Fibroblast of lung (primary cell): Measurements from ENCODE around the gene PTPMT1. TPM values are rescaled to one million over a fixed set of nuclear protein-coding genes. Genes with fewer than 3 reads are reported as not detected.

Experiments used
- DNase-seq, 2 donors: peaks; one replicate each; pipeline versions ENCODE4 v3.0.0 to v3.0.0-alpha.2; 2010; ENCODE audit warnings: low read depth in 2 of 2
- H2AFZ ChIP-seq: 2 replicates; pipeline ENCODE4 v1.5.1; 2012; ENCODE audit warnings: low read length, control low read depth, inconsistent platforms
- H3K27ac ChIP-seq: 2 replicates; pipeline ENCODE4 v1.5.1; 2011; ENCODE audit warnings: low read length, control low read depth; ENCODE audit not compliant: insufficient read depth
- H3K27me3 ChIP-seq: 2 replicates; pipeline ENCODE4 v1.5.1; 2011; ENCODE audit warnings: mild to moderate bottlenecking, low read length; ENCODE audit not compliant: control insufficient read depth, insufficient read depth
- H3K36me3 ChIP-seq: 2 replicates; pipeline ENCODE4 v1.5.1; 2011; ENCODE audit warnings: low read length; ENCODE audit not compliant: control insufficient read depth, insufficient read depth
- H3K4me1 ChIP-seq: 2 replicates; pipeline ENCODE4 v1.5.1; 2011; ENCODE audit warnings: low read length; ENCODE audit not compliant: control insufficient read depth, insufficient read depth; ENCODE audit errors: extremely low read depth
- H3K4me2 ChIP-seq: 2 replicates; pipeline ENCODE4 v1.5.1; 2011; ENCODE audit warnings: low read length, control low read depth; ENCODE audit not compliant: insufficient read depth; ENCODE audit errors: extremely low read depth
- H3K4me3 ChIP-seq, 4 experiments: fragments of 200-600 bp in 1 of 4; sonication (generic) in 1 of 4; replicated peaks in 1 of 4; 2 replicates each; pipeline ENCODE4 v1.5.1; 2011 to 2016; ENCODE audit warnings: low read length in 4 of 4, low read depth in 3 of 4, mild to moderate bottlenecking in 3 of 4, control low read depth in 2 of 4, inconsistent platforms in 1 of 4, mixed read lengths in 1 of 4; ENCODE audit not compliant: insufficient read depth in 1 of 4; ENCODE audit errors: control extremely low read depth in 1 of 4
- H3K79me2 ChIP-seq: 2 replicates; pipeline ENCODE4 v1.5.1; 2012; ENCODE audit warnings: mild to moderate bottlenecking, low read length, inconsistent platforms; ENCODE audit not compliant: control insufficient read depth, insufficient read depth
- H3K9ac ChIP-seq: 2 replicates; pipeline ENCODE4 v1.5.1; 2011; ENCODE audit warnings: mild to moderate bottlenecking, low read length, control low read depth; ENCODE audit not compliant: insufficient read depth
- H3K9me3 ChIP-seq: 2 replicates; pipeline ENCODE4 v1.5.1; 2012; ENCODE audit warnings: low read depth, low read length; ENCODE audit not compliant: control insufficient read depth, insufficient read depth
- H4K20me1 ChIP-seq: 2 replicates; pipeline ENCODE4 v1.5.1; 2011; ENCODE audit warnings: low read length; ENCODE audit not compliant: control insufficient read depth, insufficient read depth; ENCODE audit errors: extremely low read depth
- CTCF ChIP-seq, 2 donors: IDR thresholded peaks in 1 of 2; conservative IDR thresholded peaks in 1 of 2; 1 replicate in 1 of 2; 2 replicates in 1 of 2; pipeline ENCODE4 v1.5.1; 2011 to 2012; ENCODE audit warnings: low read length in 2 of 2, control low read depth in 1 of 2, inconsistent platforms in 1 of 2, low read depth in 1 of 2, mild to moderate bottlenecking in 1 of 2
- EZH2 ChIP-seq: IDR thresholded peaks from 2 replicates; pipeline ENCODE4 v1.5.1; 2012; ENCODE audit warnings: low read length, control low read depth, mild to moderate bottlenecking; ENCODE audit errors: missing control alignments
- polyA plus RNA-seq, 2 donors: library from polyadenylated mRNA; depleted of rRNA in 1 of 2; stranded (reverse) in 1 of 2; unstranded in 1 of 2; fragments of >200 nt; gene quantifications; 2 replicates each; pipeline ENCODE4 v1.2.1, GENCODE V29; 2011 to 2012; ENCODE audit warnings: missing spikeins in 1 of 2
- total RNA-seq: library from RNA; depleted of rRNA; stranded (reverse); fragments of >200 nt; gene quantifications from 2 replicates; pipeline ENCODE4 v1.2.1, GENCODE V29; 2014

Gene PTPMT1
- total and polyA plus RNA-seq, 2 donors (not counting 1 experiment from before 2014, with no cell fraction given), result 55.4 to 84.9 TPM

GRCh38 chr11:47587039-47587716, 21.8 kb downstream of the PTPMT1 start:
- DNase-seq, result no peak
- no peaks in the 10 kb centered on the region for H3K4me1 ChIP-seq
- H2AFZ ChIP-seq, result no peak overlapping the region
- H3K27me3 ChIP-seq, result peaks cover 10% of the 10 kb centered on the region
- TF ChIP-seq CTCF (conservative IDR thresholded peaks at IDR 0.05 in 1 of 2, IDR thresholded peaks at IDR 0.05 in 1 of 2; ENCODE audit: low read depth in 1 of 2, low read length in 2 of 2), result no peak
- no peak for TF ChIP-seq EZH2
- no peak overlapping the region for H3K27ac ChIP-seq
- H3K4me3 ChIP-seq, result no peak overlapping the region
- H3K9me3 ChIP-seq, result no peaks in the 10 kb centered on the region
- H3K79me2 ChIP-seq, result no peaks in the 10 kb centered on the region
- no peak overlapping the region for H3K9ac ChIP-seq
- H3K4me2 ChIP-seq, result no peak overlapping the region
- H4K20me1 ChIP-seq, result no peaks in the 10 kb centered on the region
- H3K36me3 ChIP-seq, result peaks cover 11% of the 10 kb centered on the region

- Histone ChIP-seq H3K27ac (no peak overlapping the region), H3K4me2 (no peak overlapping the region), H3K9me3 (no peaks in the 10 kb centered on the region), H3K36me3 (peaks cover 9% of the 10 kb centered on the region), H3K79me2 (no peaks in the 10 kb centered on the region), H2AFZ (no peak overlapping the region), H3K9ac (no peak overlapping the region), H3K4me3 (no peak overlapping the region), H3K27me3 (peaks cover 17% of the 10 kb centered on the region), H3K4me1 (no peaks in the 10 kb centered on the region), H4K20me1 (no peaks in the 10 kb centered on the region)
- DNase-seq, result no peak
- TF ChIP-seq EZH2 (no peak), CTCF (conservative IDR thresholded peaks at IDR 0.05 in 1 of 2, IDR thresholded peaks at IDR 0.05 in 1 of 2; ENCODE audit: low read depth in 1 of 2, low read length in 2 of 2) (no peak)
Measured at GRCh38 chr11:47587723-47588326, 22.4 kb downstream of the PTPMT1 start.

GRCh38 chr11:47589118-47589517, 23.7 kb downstream of the PTPMT1 start:
- no peak overlapping the region for H3K4me2 ChIP-seq

More at GRCh38 chr11:47589118-47589517, 23.7 kb downstream of the PTPMT1 start:
- no peak overlapping the region for H3K27ac ChIP-seq
- no peaks in the 10 kb centered on the region for H4K20me1 ChIP-seq
- no peak for DNase-seq
- H3K9me3 ChIP-seq, result no peaks in the 10 kb centered on the region
- TF ChIP-seq CTCF (conservative IDR thresholded peaks at IDR 0.05 in 1 of 2, IDR thresholded peaks at IDR 0.05 in 1 of 2; ENCODE audit: low read depth in 1 of 2, low read length in 2 of 2) (no peak), EZH2 (no peak)
- H3K79me2 ChIP-seq, result no peaks in the 10 kb centered on the region
- H3K4me3 ChIP-seq, result no peak overlapping the region
- H2AFZ ChIP-seq, result no peak overlapping the region
- H3K27me3 ChIP-seq, result peaks cover 29% of the 10 kb centered on the region
- H3K36me3 ChIP-seq, result peaks cover 2% of the 10 kb centered on the region
- H3K4me1 ChIP-seq, result no peaks in the 10 kb centered on the region
- H3K9ac ChIP-seq, result no peak overlapping the region
